SK-N-SH (cell line): ENCODE data around the gene IFITM5.
"Not testable (repeated sequence)": the region's sequence is repeated elsewhere in the genome, so short reads cannot be mapped to it uniquely, and the experiment has no call there.

Experiments used
- CHD2 ChIP-seq: fragments of 150-350 bp; IDR thresholded peaks from 2 replicates; pipeline ENCODE4 v1.6.1; 2018; ENCODE audit warnings: low read length; ENCODE audit not compliant: partially characterized antibody
- ELF1 ChIP-seq: IDR thresholded peaks from 2 replicates; pipeline ENCODE4 v1.4.0; 2012
- FOXM1 ChIP-seq: IDR thresholded peaks from 2 replicates; pipeline ENCODE4 v1.4.0; 2012; ENCODE audit warnings: low read depth, mild to moderate bottlenecking
- POLR2AphosphoS5 ChIP-seq: IDR thresholded peaks from 2 replicates; pipeline ENCODE4 v1.6.1; 2012; ENCODE audit warnings: low read depth, low read length
- RAD21 ChIP-seq: IDR thresholded peaks from 2 replicates; pipeline ENCODE4 v1.6.1; 2012; ENCODE audit warnings: mild to moderate bottlenecking, low read length
- TCF12 ChIP-seq: IDR thresholded peaks from 2 replicates; pipeline ENCODE4 v1.4.0; 2012
- TF ChIP-seq, protein P1 (sequence below): fragments of 200-600 bp; sonication (generic); IDR thresholded peaks from 2 replicates; pipeline ENCODE4 v1.6.1; 2017; ENCODE audit warnings: antibody characterized with exemption, mild to moderate bottlenecking, moderate library complexity
- TF ChIP-seq, protein P2 (sequence below): fragments of 150-350 bp; IDR thresholded peaks from 2 replicates; pipeline ENCODE4 v1.6.1; 2016; ENCODE audit warnings: mild to moderate bottlenecking, low read depth, low read length
- TF ChIP-seq, protein P3 (sequence below): fragments of 150-350 bp; IDR thresholded peaks from 2 replicates; pipeline ENCODE4 v1.6.1; 2017; ENCODE audit warnings: antibody characterized with exemption, low read length, low read depth, borderline replicate concordance
- TF ChIP-seq, protein P4 (sequence below): IDR thresholded peaks from 2 replicates; pipeline ENCODE4 v1.4.0; 2012; ENCODE audit warnings: low read depth

DNA sequence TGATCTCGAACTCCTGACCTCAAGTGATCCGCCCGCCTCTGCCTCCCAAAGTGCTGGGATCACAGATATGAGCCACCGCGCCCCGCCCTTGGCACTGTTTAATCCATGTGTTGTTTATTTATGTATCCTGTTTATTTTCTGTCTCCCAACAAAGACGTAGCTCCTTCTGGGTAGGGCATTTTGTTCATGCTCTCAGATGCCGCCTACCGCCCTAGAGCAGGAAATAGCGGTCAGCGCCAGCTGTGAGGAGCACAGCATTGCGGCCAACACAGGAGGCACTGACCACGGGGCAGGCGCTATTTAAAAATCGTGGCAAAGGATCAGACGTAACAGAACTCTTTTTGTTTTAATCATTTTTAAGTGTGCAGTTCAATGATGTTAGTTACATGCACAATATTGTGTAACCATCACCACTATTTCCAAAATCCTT, 30.6 kb downstream of the IFITM5 start:
- TF ChIP-seq CHD2, POLR2AphosphoS5, ELF1, FOXM1, RAD21, TCF12: not testable (repeated sequence)
- TF ChIP-seq, protein P1, sequence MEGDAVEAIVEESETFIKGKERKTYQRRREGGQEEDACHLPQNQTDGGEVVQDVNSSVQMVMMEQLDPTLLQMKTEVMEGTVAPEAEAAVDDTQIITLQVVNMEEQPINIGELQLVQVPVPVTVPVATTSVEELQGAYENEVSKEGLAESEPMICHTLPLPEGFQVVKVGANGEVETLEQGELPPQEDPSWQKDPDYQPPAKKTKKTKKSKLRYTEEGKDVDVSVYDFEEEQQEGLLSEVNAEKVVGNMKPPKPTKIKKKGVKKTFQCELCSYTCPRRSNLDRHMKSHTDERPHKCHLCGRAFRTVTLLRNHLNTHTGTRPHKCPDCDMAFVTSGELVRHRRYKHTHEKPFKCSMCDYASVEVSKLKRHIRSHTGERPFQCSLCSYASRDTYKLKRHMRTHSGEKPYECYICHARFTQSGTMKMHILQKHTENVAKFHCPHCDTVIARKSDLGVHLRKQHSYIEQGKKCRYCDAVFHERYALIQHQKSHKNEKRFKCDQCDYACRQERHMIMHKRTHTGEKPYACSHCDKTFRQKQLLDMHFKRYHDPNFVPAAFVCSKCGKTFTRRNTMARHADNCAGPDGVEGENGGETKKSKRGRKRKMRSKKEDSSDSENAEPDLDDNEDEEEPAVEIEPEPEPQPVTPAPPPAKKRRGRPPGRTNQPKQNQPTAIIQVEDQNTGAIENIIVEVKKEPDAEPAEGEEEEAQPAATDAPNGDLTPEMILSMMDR = peak; percentile 21; the same call in 1 of the 2 replicates
- TF ChIP-seq, protein P2, sequence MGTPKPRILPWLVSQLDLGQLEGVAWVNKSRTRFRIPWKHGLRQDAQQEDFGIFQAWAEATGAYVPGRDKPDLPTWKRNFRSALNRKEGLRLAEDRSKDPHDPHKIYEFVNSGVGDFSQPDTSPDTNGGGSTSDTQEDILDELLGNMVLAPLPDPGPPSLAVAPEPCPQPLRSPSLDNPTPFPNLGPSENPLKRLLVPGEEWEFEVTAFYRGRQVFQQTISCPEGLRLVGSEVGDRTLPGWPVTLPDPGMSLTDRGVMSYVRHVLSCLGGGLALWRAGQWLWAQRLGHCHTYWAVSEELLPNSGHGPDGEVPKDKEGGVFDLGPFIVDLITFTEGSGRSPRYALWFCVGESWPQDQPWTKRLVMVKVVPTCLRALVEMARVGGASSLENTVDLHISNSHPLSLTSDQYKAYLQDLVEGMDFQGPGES = not testable (repeated sequence)
- TF ChIP-seq, protein P3, sequence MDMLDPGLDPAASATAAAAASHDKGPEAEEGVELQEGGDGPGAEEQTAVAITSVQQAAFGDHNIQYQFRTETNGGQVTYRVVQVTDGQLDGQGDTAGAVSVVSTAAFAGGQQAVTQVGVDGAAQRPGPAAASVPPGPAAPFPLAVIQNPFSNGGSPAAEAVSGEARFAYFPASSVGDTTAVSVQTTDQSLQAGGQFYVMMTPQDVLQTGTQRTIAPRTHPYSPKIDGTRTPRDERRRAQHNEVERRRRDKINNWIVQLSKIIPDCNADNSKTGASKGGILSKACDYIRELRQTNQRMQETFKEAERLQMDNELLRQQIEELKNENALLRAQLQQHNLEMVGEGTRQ = not testable (repeated sequence)
- TF ChIP-seq, protein P4, sequence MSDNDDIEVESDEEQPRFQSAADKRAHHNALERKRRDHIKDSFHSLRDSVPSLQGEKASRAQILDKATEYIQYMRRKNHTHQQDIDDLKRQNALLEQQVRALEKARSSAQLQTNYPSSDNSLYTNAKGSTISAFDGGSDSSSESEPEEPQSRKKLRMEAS = not testable (repeated sequence)
